SK-N-SH (cell line): Measurements from ENCODE around the gene C1orf226. TPM values are rescaled to one million over a fixed set of nuclear protein-coding genes. Genes with fewer than 3 reads are reported as not detected.

ENCODE experiments used
- CTCF ChIA-PET: fragments of 300-600, 350-600 bp; formaldehyde crosslinking; extraction: SDS; loops from one replicate; lab custom pipeline; 2021; lab: Yijun Ruan, JAX
- POLR2A ChIA-PET: fragments of 350-600 bp; sonication (Branson Sonifier 250); formaldehyde crosslinking; extraction: SDS; loops from one replicate; lab custom pipeline; 2020; ENCODE audit warnings: antibody characterized with exemption, inconsistent platforms; lab: Yijun Ruan, JAX
- DNase-seq: peaks from one replicate; pipeline ENCODE4 v3.0.0; 2012
- H2AFZ ChIP-seq: fragments of 200-600 bp; sonication (generic); 2 replicates; pipeline ENCODE4 v1.8.1; 2016; ENCODE audit warnings: antibody characterized with exemption, mild to moderate bottlenecking, low read depth
- H3F3A ChIP-seq: fragments of 200-600 bp; sonication (generic); replicated peaks from 2 replicates; pipeline ENCODE3; 2016; ENCODE audit warnings: antibody characterized with exemption, mild to moderate bottlenecking; ENCODE audit not compliant: insufficient read depth
- H3K27ac ChIP-seq, 2 experiments: fragments of 200-500 bp in 1 of 2; fragments of 200-600 bp in 1 of 2; sonication (Bioruptor generic) in 1 of 2; sonication (generic), shearing (Covaris generic) in 1 of 2; 2 replicates each; pipeline versions ENCODE4 v1.5.1 to v1.6.1; 2014 to 2016; ENCODE audit warnings: low read depth in 2 of 2, inconsistent platforms in 1 of 2, low read length in 1 of 2, mild to moderate bottlenecking in 1 of 2, mixed read lengths in 1 of 2
- H3K27me3 ChIP-seq: fragments of 200-600 bp; sonication (generic), shearing (Covaris generic); 2 replicates; pipeline ENCODE4 v1.6.1; 2016; ENCODE audit warnings: mixed run types; ENCODE audit not compliant: insufficient read depth
- H3K36me3 ChIP-seq, 2 experiments: fragments of 200-500 bp in 1 of 2; fragments of 200-600 bp in 1 of 2; sonication (Bioruptor generic) in 1 of 2; sonication (generic) in 1 of 2; replicated peaks in 1 of 2; 2 replicates each; pipeline versions ENCODE3 to v1.5.1; 2014 to 2016; ENCODE audit warnings: low read length in 1 of 2, mild to moderate bottlenecking in 1 of 2; ENCODE audit not compliant: insufficient read depth in 2 of 2, control insufficient read depth in 1 of 2
- H3K4me1 ChIP-seq, 2 experiments: fragments of 200-500 bp in 1 of 2; fragments of 200-600 bp in 1 of 2; sonication (Bioruptor generic) in 1 of 2; sonication (generic), shearing (Covaris generic) in 1 of 2; 2 replicates each; pipeline versions ENCODE4 v1.5.1 to v1.6.1; 2014 to 2016; ENCODE audit warnings: low read depth in 1 of 2, low read length in 1 of 2, mixed run types in 1 of 2; ENCODE audit not compliant: insufficient read depth in 2 of 2, control insufficient read depth in 1 of 2
- H3K4me2 ChIP-seq: fragments of 200-600 bp; sonication (generic), shearing (Covaris generic); 2 replicates; pipeline ENCODE4 v1.6.1; 2017; ENCODE audit warnings: mixed run types
- H3K4me3 ChIP-seq, 2 experiments: fragments of 200-500 bp in 1 of 2; fragments of 200-600 bp in 1 of 2; sonication (Bioruptor generic) in 1 of 2; sonication (generic), shearing (Covaris generic) in 1 of 2; 2 replicates each; pipeline versions ENCODE4 v1.5.1 to v1.8.1; 2014 to 2016; ENCODE audit warnings: low read depth in 2 of 2, inconsistent platforms in 1 of 2, low read length in 1 of 2, mild to moderate bottlenecking in 1 of 2, mixed read lengths in 1 of 2, moderate library complexity in 1 of 2
- H3K79me2 ChIP-seq: fragments of 200-600 bp; sonication (generic); 2 replicates; pipeline ENCODE4 v1.8.1; 2017; ENCODE audit warnings: mild to moderate bottlenecking; ENCODE audit not compliant: insufficient read depth
- H3K9ac ChIP-seq: fragments of 200-600 bp; sonication (generic); 2 replicates; pipeline ENCODE4 v1.6.1; 2017; ENCODE audit warnings: mixed run types
- H3K9me2 ChIP-seq: fragments of 200-600 bp; sonication (generic); 2 replicates; pipeline ENCODE4 v1.6.1; 2017; ENCODE audit warnings: mixed run types
- H3K9me3 ChIP-seq: fragments of 200-600 bp; sonication (generic); 2 replicates; pipeline ENCODE4 v1.6.1; 2017; ENCODE audit warnings: mixed run types, mild to moderate bottlenecking, moderate library complexity
- H4K20me1 ChIP-seq: fragments of 200-600 bp; sonication (generic); 2 replicates; pipeline ENCODE4 v1.6.1; 2017; ENCODE audit warnings: mild to moderate bottlenecking, mixed run types; ENCODE audit not compliant: insufficient read depth
- CHD2 ChIP-seq: fragments of 150-350 bp; IDR thresholded peaks from 2 replicates; pipeline ENCODE4 v1.6.1; 2018; ENCODE audit warnings: low read length; ENCODE audit not compliant: partially characterized antibody
- ELF1 ChIP-seq: IDR thresholded peaks from 2 replicates; pipeline ENCODE4 v1.4.0; 2012
- FOSL2 ChIP-seq: IDR thresholded peaks from 2 replicates; pipeline ENCODE4 v1.4.0; 2012; ENCODE audit warnings: low read depth, mild to moderate bottlenecking, moderate library complexity, borderline replicate concordance
- GABPA ChIP-seq: IDR thresholded peaks from 2 replicates; pipeline ENCODE4 v1.4.0; 2012; ENCODE audit warnings: low read depth, mild to moderate bottlenecking
- GATA2 ChIP-seq: sonication (generic); formaldehyde crosslinking; IDR thresholded peaks from 2 replicates; pipeline ENCODE4 v1.5.0; 2020; ENCODE audit warnings: mild to moderate bottlenecking, missing genetic modification reagents
- JUND ChIP-seq: IDR thresholded peaks from 2 replicates; pipeline ENCODE4 v1.4.0; 2012
- MXI1 ChIP-seq: IDR thresholded peaks from 2 replicates; pipeline ENCODE4 v1.6.1; 2012; ENCODE audit warnings: mild to moderate bottlenecking, low read depth, low read length, improper control_type of control experiment
- RAD21 ChIP-seq: IDR thresholded peaks from 2 replicates; pipeline ENCODE4 v1.6.1; 2012; ENCODE audit warnings: mild to moderate bottlenecking, low read length
- RXRA ChIP-seq: IDR thresholded peaks from 2 replicates; pipeline ENCODE4 v1.4.0; 2012; ENCODE audit warnings: low read depth, mild to moderate bottlenecking, borderline replicate concordance
- SMC3 ChIP-seq: IDR thresholded peaks from 2 replicates; pipeline ENCODE4 v1.6.1; 2012; ENCODE audit warnings: low read depth, low read length, improper control_type of control experiment
- TAF1 ChIP-seq: IDR thresholded peaks from 2 replicates; pipeline ENCODE4 v1.6.1; 2012; ENCODE audit warnings: low read depth, mild to moderate bottlenecking, low read length, moderate library complexity, borderline replicate concordance
- TCF12 ChIP-seq: IDR thresholded peaks from 2 replicates; pipeline ENCODE4 v1.4.0; 2012
- TEAD4 ChIP-seq: IDR thresholded peaks from 2 replicates; pipeline ENCODE4 v1.4.0; 2012; ENCODE audit warnings: mild to moderate bottlenecking, borderline replicate concordance; ENCODE audit not compliant: insufficient read depth
- WGBS: methylation state at CpG from one replicate; pipeline ENCODE4 v1.1.6; 2017; ENCODE audit warnings: low lambda C conversion rate; 5-methylcytosine and 5-hydroxymethylcytosine counted together
- polyA plus RNA-seq, 3 experiments: library from polyadenylated mRNA; depleted of rRNA; stranded (reverse); fragments of >200 nt; gene quantifications; 2 replicates each; pipeline ENCODE4 v1.2.3, GENCODE V29; 2012
- TF ChIP-seq, protein P1 (sequence below): fragments of 200-600 bp; sonication (generic); IDR thresholded peaks from 2 replicates; pipeline ENCODE4 v1.6.1; 2017; ENCODE audit warnings: antibody characterized with exemption, mild to moderate bottlenecking, moderate library complexity
- TF ChIP-seq, protein P2 (sequence below): fragments of 150-350 bp; IDR thresholded peaks from 2 replicates; pipeline ENCODE4 v1.6.1; 2016; ENCODE audit warnings: mild to moderate bottlenecking, low read depth, low read length

Gene C1orf226
- polyA plus RNA-seq, 1 of the 3 experiments (the other 2 are of a cell fraction) = 0.03 TPM

DNA sequence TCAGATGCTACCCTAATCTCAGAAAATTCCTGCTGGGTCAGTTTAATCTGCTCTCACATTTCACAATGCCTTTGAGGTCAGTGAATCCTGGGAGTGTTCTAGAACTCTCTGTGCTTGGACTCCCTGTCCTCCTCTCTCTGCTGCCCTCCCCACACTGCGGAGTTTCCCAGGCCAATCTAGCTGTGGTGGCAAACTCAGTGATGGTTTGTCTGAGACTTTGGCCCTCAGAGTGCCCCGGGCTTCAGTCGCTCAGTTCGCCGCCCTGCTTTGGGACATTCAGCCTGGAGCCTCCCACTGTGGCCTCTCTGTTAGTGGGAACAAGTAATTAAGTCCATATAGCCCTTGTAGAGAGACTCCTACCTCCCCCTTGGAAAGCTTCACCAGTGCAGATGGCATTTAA, 7.1 kb downstream of the C1orf226 start:
- TF ChIP-seq, protein P1, sequence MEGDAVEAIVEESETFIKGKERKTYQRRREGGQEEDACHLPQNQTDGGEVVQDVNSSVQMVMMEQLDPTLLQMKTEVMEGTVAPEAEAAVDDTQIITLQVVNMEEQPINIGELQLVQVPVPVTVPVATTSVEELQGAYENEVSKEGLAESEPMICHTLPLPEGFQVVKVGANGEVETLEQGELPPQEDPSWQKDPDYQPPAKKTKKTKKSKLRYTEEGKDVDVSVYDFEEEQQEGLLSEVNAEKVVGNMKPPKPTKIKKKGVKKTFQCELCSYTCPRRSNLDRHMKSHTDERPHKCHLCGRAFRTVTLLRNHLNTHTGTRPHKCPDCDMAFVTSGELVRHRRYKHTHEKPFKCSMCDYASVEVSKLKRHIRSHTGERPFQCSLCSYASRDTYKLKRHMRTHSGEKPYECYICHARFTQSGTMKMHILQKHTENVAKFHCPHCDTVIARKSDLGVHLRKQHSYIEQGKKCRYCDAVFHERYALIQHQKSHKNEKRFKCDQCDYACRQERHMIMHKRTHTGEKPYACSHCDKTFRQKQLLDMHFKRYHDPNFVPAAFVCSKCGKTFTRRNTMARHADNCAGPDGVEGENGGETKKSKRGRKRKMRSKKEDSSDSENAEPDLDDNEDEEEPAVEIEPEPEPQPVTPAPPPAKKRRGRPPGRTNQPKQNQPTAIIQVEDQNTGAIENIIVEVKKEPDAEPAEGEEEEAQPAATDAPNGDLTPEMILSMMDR = no peak
- WGBS = 92% methylated on average over 4 of the region's 5 CpGs
- H3K4me2 ChIP-seq = no peak overlapping the region
- peaks cover 5% of the 10 kb centered on the region for H3F3A ChIP-seq
- H3K9me3 ChIP-seq = no peaks in the 10 kb centered on the region
- ChIA-PET CTCF (interaction anchor here (0.7 to 6.2 kb wide), 7 partner anchors 23 to 336 kb away, joined by 3 to 63 read pairs (median 3); no protein-coding TSS in a partner anchor), POLR2A (no interaction called here)
- H3K4me1 ChIP-seq = peaks cover 0 to 19% of the 10 kb centered on the region in 2 experiments; a peak in 1 of 4 replicates
- H2AFZ ChIP-seq = no peak overlapping the region
- H3K4me3 ChIP-seq = no peak overlapping the region
- no peak overlapping the region for H3K9ac ChIP-seq
- peaks cover 4% of the 10 kb centered on the region; the same call in 1 of the 2 replicates for H3K27me3 ChIP-seq
- DNase-seq = no peak
- no peaks in the 10 kb centered on the region for H3K79me2 ChIP-seq
- H3K9me2 ChIP-seq = no peaks in the 10 kb centered on the region
- H3K36me3 ChIP-seq = no peaks in the 10 kb centered on the region
- H4K20me1 ChIP-seq = no peaks in the 10 kb centered on the region
- no peak overlapping the region for H3K27ac ChIP-seq

DNA sequence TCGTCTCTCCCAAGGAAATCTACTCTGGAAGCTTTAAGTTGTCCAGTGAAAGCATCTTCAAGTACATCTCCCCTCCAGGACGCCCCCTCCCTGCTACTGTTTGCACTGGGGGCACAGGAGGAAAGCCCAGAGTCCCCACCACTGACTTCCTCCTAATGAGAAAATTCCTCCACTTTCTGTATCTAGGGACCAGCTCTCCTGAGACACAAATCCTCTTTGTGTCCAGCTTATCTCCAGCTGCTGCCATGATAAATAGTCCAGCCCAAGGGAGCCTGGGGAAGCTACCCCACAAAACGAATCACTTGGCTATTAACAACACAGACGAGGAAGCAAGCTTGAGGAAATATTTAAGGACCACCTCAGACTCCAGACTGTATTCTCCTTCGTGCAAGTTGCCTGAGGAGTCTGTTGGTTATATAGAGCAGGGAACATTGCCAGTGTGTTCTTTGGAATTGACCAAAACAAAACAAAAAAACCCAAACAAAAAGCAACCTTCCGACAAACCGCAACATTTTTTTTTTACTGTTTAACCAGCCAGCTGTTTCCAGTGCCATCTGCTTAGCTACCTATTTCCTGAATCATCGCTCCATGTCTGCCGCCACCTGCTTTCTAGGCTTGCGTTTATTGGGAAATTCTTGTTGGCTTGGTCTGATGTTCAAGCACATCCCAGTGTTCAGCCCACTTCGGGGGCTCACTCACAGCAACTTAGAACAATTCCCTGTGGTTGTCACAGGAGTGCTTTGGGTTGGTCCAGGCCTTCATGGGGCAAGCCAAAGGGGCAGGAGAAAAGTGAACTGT, 7.7 kb downstream of the C1orf226 start:
- Histone ChIP-seq H3K27ac (no peak overlapping the region), H3K27me3 (peaks cover 4% of the 10 kb centered on the region; the same call in 1 of the 2 replicates), H3K9me3 (no peaks in the 10 kb centered on the region), H4K20me1 (no peaks in the 10 kb centered on the region), H3K9me2 (no peaks in the 10 kb centered on the region), H3K36me3 (no peaks in the 10 kb centered on the region), H3K9ac (no peak overlapping the region), H3F3A (peaks cover 5% of the 10 kb centered on the region), H3K4me3 (no peak overlapping the region), H3K79me2 (no peaks in the 10 kb centered on the region), H3K4me2 (no peak overlapping the region), H3K4me1 (peaks cover 0 to 19% of the 10 kb centered on the region in 2 experiments; a peak in 1 of 4 replicates), H2AFZ (no peak overlapping the region)
- CTCF ChIA-PET = interaction anchor here (0.7 to 6.2 kb wide), 8 partner anchors 24 to 596 kb away, joined by 3 to 63 read pairs (median 3); no protein-coding TSS in a partner anchor
- TF ChIP-seq MXI1 (no peak), GATA2 (CRISPR knock-in tag) (no peak)
- DNase-seq = no peak
- POLR2A ChIA-PET = no interaction called here
- WGBS = 63% methylated on average over 11 of the region's 11 CpGs

DNA sequence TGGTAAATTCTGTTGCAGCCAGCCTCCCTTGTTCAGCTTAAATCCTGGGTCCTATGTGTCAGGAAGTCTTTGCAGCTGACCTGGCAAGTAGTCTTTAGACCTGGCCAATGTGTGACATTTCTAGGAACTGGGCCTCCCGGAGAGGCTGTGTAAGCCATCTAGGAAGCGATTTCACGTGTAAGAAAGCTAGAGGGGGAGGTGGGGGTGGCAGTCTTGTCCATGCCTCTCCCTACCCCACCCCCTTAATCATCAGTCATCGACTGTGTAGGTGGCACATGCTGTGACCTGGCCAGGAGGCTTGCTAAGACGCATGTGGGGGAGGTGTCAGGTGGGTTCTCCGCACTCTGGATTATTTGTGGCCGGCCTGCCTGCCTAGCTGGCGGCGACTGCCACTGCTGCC, 8.4 kb downstream of the C1orf226 start:
- POLR2A ChIA-PET = no interaction called here
- no peak for DNase-seq

More for the DNA sequence above, 8.4 kb downstream of the C1orf226 start:
- Histone ChIP-seq H3K27ac (no peak overlapping the region), H3K9me3 (no peaks in the 10 kb centered on the region), H3K9me2 (no peaks in the 10 kb centered on the region), H3F3A (peaks cover 5% of the 10 kb centered on the region), H3K9ac (no peak overlapping the region), H3K4me2 (no peak overlapping the region), H3K36me3 (no peaks in the 10 kb centered on the region), H4K20me1 (no peaks in the 10 kb centered on the region), H3K79me2 (no peaks in the 10 kb centered on the region), H3K27me3 (peaks cover 4% of the 10 kb centered on the region; the same call in 1 of the 2 replicates), H3K4me1 (peaks cover 0 to 19% of the 10 kb centered on the region in 2 experiments; a peak in 1 of 4 replicates), H2AFZ (no peak overlapping the region), H3K4me3 (no peak overlapping the region)
- TF ChIP-seq GATA2 (CRISPR knock-in tag) (no peak), TEAD4 (no peak), RAD21 (no peak), FOSL2 (no peak), JUND (no peak), CHD2 (no peak), SMC3 (no peak), TCF12 (no peak), GABPA (no peak), RXRA (no peak), TAF1 (no peak), ELF1 (no peak)
- TF ChIP-seq, protein P2, sequence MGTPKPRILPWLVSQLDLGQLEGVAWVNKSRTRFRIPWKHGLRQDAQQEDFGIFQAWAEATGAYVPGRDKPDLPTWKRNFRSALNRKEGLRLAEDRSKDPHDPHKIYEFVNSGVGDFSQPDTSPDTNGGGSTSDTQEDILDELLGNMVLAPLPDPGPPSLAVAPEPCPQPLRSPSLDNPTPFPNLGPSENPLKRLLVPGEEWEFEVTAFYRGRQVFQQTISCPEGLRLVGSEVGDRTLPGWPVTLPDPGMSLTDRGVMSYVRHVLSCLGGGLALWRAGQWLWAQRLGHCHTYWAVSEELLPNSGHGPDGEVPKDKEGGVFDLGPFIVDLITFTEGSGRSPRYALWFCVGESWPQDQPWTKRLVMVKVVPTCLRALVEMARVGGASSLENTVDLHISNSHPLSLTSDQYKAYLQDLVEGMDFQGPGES = no peak
- TF ChIP-seq, protein P1 = no peak
- CTCF ChIA-PET = interaction anchor here (1.0 to 6.2 kb wide), 8 partner anchors 12 to 597 kb away, joined by 3 to 63 read pairs (median 3); no protein-coding TSS in a partner anchor
- 79% methylated on average over 9 of the region's 9 CpGs for WGBS
